HCEC 1CT (cell line): ENCODE results near the gene SEC14L6.

Source experiments
- DNase-seq: peaks from one replicate; pipeline ENCODE4 v3.0.0-alpha.2; 2017

Gene SEC14L6

GRCh38 chr22:30491381-30491780 lies 55.2 kb downstream of the SEC14L6 start:
- DNase-seq: no peak

GRCh38 chr22:30490399-30490798 lies 56.1 kb downstream of the SEC14L6 start:
- no peak for DNase-seq

GRCh38 chr22:30488121-30488520 lies 58.4 kb downstream of the SEC14L6 start:
- no peak for DNase-seq

GRCh38 chr22:30486661-30487115 lies 59.9 kb downstream of the SEC14L6 start:
- no peak for DNase-seq

- no peak for DNase-seq
These were observed 60.4 kb downstream of the SEC14L6 start for GRCh38 chr22:30486118-30486517.

GRCh38 chr22:30485362-30485988 lies 61.1 kb downstream of the SEC14L6 start:
- peak; percentile 31 for DNase-seq

- peak; percentile 2 for DNase-seq
These were observed 63.4 kb downstream of the SEC14L6 start for GRCh38 chr22:30483169-30483568.

GRCh38 chr22:30481711-30482110 lies 64.8 kb downstream of the SEC14L6 start:
- peak; percentile 63 for DNase-seq

- no peak for DNase-seq
These were observed 66.6 kb downstream of the SEC14L6 start for GRCh38 chr22:30479981-30480380.

GRCh38 chr22:30474683-30475424 lies 71.7 kb downstream of the SEC14L6 start:
- no peak for DNase-seq

GRCh38 chr22:30474121-30474520 lies 72.4 kb downstream of the SEC14L6 start:
- no peak for DNase-seq

- no peak for DNase-seq
These were observed 73.4 kb downstream of the SEC14L6 start for GRCh38 chr22:30472994-30473720.
